ENCODE measurements around the gene CLDN24.

Gene CLDN24

DNA sequence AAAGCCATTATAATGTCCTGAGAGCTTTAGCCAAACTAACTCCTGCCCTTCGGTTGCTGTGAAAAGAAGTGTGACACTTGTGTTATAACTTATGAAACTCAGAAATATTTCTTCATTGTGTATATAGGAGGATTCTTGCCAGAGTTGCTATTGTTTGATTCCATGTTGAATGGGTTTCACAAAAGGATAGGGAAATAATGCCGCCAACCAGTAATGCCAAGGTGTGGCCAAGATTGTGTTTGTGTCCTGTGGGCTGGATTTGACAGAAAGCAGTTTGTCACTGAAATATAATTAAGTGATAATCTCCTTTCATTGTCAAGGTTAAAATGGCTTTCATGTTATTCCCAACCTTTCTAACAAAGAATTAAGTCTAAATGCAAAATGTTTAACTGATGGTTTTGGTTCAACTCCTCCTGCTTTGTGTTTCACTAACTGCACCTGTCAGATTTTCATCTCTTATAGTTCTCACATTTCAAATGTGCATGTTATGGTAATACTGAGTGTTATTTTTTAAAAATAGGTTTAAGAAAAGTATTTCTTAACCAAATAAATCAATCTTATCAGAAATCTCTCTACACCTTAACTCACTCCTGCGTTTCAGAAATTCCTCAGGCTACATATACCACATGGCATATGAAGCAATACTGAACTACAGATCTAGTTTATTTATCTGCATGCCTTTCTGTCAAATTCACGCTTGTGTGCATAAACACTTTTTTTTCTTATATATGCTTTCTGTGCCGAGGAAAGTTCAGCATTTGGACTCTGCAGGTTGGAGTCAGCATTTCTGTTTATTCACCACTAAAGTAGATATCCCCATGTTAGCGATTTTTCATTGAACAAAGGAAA lies 1.8 kb downstream of the CLDN24 start, which contains the start of gene CLDN22:
Gene CLDN22 (minus strand): TSS at position 66 of the 849 bp plus-strand sequence. CDS start 58 bp downstream, at position 8.
- TF ChIP-seq, protein P1, sequence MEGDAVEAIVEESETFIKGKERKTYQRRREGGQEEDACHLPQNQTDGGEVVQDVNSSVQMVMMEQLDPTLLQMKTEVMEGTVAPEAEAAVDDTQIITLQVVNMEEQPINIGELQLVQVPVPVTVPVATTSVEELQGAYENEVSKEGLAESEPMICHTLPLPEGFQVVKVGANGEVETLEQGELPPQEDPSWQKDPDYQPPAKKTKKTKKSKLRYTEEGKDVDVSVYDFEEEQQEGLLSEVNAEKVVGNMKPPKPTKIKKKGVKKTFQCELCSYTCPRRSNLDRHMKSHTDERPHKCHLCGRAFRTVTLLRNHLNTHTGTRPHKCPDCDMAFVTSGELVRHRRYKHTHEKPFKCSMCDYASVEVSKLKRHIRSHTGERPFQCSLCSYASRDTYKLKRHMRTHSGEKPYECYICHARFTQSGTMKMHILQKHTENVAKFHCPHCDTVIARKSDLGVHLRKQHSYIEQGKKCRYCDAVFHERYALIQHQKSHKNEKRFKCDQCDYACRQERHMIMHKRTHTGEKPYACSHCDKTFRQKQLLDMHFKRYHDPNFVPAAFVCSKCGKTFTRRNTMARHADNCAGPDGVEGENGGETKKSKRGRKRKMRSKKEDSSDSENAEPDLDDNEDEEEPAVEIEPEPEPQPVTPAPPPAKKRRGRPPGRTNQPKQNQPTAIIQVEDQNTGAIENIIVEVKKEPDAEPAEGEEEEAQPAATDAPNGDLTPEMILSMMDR (conservative IDR thresholded peaks at IDR 0.05), result no peak
- no peak within 1 kb of the TSS for H3K27ac ChIP-seq

DNA sequence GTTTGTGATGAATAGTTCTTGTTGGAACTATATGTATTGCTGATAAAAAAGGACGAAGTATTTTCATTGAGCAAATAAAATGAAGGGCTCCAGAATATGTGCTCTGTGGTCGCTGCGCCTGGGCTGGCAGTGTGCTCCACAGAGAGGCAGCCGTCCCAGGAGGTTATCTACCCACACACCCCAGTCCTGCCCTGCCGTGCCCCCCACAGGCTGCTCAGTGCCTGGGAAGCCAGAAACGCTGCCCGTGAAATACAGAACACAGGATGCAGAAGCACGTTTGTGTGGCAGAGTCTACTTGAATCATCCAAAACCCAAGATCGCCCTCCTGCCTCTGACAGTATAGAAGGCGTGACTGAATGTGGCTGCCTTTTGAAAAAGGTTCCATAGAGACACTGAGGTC lies 3.6 kb downstream of the CLDN24 start:
- TF ChIP-seq, protein P1 (conservative IDR thresholded peaks at IDR 0.05), result no peak
- no peak overlapping the region for H3K27ac ChIP-seq

DNA sequence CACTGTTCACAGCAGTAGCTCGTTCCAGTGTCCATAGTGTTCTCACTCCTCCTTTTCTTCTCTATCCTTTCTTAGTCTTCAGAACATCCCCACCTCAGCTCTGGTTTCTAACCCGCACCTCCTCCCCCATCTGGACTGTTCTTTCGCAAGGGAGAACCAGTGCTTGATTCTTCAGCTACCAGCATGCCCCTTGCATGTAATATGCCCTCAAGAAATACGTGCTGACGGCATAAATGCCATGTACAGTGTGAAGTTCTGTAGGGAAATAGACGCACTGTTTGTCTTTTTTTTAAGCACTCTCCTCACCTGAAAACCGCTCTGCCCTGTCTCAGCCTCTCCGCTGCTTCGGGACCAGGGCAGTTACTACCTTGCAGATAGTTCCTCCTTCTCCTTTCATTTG lies 7.4 kb downstream of the CLDN24 start:
- TF ChIP-seq, protein P1 (conservative IDR thresholded peaks at IDR 0.05), result no peak
- H3K27ac ChIP-seq, result no peak overlapping the region

DNA sequence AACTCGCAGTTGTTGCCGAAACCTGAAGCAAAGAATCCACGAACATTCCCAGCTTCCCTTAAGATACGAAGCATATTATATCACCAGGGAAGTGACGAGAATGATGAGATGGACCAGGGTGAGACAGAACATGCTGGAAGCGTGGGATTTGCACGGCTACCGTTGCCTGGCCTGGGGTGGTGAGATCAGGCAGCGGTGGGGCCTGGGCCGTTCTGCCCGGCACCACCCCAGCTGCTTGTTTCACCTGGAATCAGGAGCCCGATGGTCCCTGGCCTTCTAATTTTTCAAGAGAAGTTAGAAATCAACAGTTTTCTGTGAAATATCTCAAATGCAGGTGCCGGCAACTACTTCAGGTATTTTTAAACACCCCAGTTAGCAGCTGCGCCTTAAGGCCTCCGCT lies 7.9 kb downstream of the CLDN24 start:
- H3K27ac ChIP-seq, result no peak overlapping the region

DNA sequence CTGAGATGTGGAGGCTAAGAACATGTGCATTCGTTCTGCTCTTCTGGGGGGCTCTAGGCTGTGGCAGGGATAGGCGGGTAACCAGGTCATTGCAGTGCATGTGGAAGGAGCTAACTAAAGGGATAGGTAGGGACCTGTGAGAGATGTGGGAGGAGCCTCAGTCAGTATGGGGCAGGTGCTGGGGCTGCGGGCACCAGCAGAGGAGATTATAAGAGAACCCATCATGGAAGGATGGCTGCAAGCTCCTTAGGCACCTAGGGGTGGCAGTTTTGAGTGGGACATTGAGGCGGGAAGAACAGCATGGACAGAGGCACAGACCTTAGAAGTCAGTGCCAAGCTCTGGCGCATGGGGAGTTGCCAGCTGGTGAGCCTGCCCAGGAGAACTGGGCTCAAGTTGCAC lies 9.4 kb downstream of the CLDN24 start:
- H3K27ac ChIP-seq, result no peak overlapping the region
- TF ChIP-seq, protein P1 (conservative IDR thresholded peaks at IDR 0.05), result no peak

More for the DNA sequence above, 7.9 kb downstream of the CLDN24 start:
- TF ChIP-seq, protein P1 (conservative IDR thresholded peaks at IDR 0.05), result no peak

DNA sequence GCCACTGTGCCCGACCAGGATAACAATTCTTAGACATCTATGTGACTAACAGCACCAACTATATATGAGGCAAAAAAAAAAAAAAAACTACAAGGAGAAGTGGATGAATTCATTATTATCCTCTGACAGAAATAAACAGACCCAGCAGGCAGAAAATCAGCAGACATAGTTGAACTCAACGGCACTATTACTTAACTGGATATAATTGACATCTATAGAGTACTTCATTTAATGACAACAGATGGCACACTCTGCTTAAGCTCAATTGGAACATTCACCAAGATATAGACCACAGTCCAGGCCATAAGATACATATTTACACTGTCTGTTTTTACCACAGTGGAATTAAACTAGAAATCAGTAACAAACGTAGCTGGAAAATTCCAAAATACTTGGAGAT lies 15.4 kb downstream of the CLDN24 start:
- TF ChIP-seq, protein P1 (conservative IDR thresholded peaks at IDR 0.05), result no peak
- H3K27ac ChIP-seq, result no peak overlapping the region

DNA sequence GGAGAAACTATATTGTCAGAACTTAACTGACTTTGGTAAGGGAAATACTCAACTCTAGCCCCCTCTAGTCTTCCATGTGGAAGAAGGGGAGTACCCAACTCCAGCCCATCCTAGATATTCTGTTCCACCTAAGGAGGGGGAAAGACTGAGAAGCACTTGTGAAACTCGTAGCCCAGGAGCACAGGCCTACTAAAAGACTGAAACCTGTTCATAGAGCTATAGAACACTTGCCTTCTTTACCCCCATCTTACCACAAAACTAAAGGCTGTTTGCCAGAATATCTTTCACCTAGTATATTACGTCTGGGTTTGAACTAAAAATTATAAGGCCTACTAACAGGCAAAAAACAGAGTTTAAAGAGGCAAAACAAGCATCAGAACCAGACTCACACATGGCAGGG lies 17.7 kb downstream of the CLDN24 start:
- H3K27ac ChIP-seq, result no peak overlapping the region

More for the DNA sequence above, 17.7 kb downstream of the CLDN24 start:
- TF ChIP-seq, protein P1 (conservative IDR thresholded peaks at IDR 0.05), result no peak

Measured in VCaP (cell line).